Measurements from ENCODE around the gene RABIF.

- TF ChIP-seq BACH2 (CRISPR knock-in tag; IDR thresholded peaks at IDR 0.05; ENCODE audit: borderline replicate concordance) (no peak), PATZ1 (CRISPR knock-in tag; IDR thresholded peaks at IDR 0.05; ENCODE audit: borderline replicate concordance) (no peak), PPARA (CRISPR knock-in tag; IDR thresholded peaks at IDR 0.05; ENCODE audit: borderline replicate concordance) (no peak)
Measured at GRCh38 chr1:202908998-202909397, 20.0 kb upstream of the RABIF start.
